C4-2B (cell line): Measurements from ENCODE around the gene MRPS18A.

Experiments used
- CTCF ChIP-seq: fragments of 450-650 bp; conservative IDR thresholded peaks from 2 replicates; pipeline ENCODE4 v1.5.1; 2017; ENCODE audit warnings: mild to moderate bottlenecking
- ZFX ChIP-seq: fragments of 450-650 bp; IDR thresholded peaks from 2 replicates; pipeline ENCODE4 v1.6.1; 2017

GRCh38 chr6:43695967-43696291, 8.3 kb upstream of the MRPS18A start:
- no peak for TF ChIP-seq CTCF
- TF ChIP-seq ZFX: no peak
